Endodermal cell (in vitro differentiated cells): Measurements from ENCODE around the gene PRUNE2. TPM values are rescaled to one million over a fixed set of nuclear protein-coding genes. Genes with fewer than 3 reads are reported as not detected.

Source experiments
- DNase-seq: peaks from one replicate; pipeline ENCODE4 v3.0.0-alpha.2; 2017
- H3K27ac ChIP-seq: 2 replicates; pipeline ENCODE4 v1.5.1; 2013; ENCODE audit warnings: mild to moderate bottlenecking, low read depth, low read length, moderate library complexity
- H3K27me3 ChIP-seq: 2 replicates; pipeline ENCODE4 v1.6.1; 2013; ENCODE audit warnings: mild to moderate bottlenecking, low read length, moderate library complexity; ENCODE audit not compliant: insufficient read depth, control insufficient read depth, poor library complexity, severe bottlenecking
- H3K36me3 ChIP-seq: 2 replicates; pipeline ENCODE4 v1.7.0; 2013; ENCODE audit warnings: mild to moderate bottlenecking, low read length, moderate library complexity; ENCODE audit not compliant: control insufficient read depth, insufficient read depth
- H3K4me1 ChIP-seq: one replicate; pipeline ENCODE4 v1.7.0; 2013; ENCODE audit warnings: low read length; ENCODE audit not compliant: control insufficient read depth, insufficient read depth
- H3K4me3 ChIP-seq: 2 replicates; pipeline ENCODE4 v1.5.1; 2013; ENCODE audit warnings: mild to moderate bottlenecking, low read length, moderate library complexity
- H3K9ac ChIP-seq: 2 replicates; pipeline ENCODE4 v1.6.1; 2013; ENCODE audit warnings: mild to moderate bottlenecking, low read length, moderate library complexity; ENCODE audit not compliant: poor library complexity, severe bottlenecking; ENCODE audit errors: extremely low read depth
- H3K9me3 ChIP-seq: 2 replicates; pipeline ENCODE4 v1.6.1; 2013; ENCODE audit warnings: mild to moderate bottlenecking, low read length, moderate library complexity; ENCODE audit not compliant: control insufficient read depth
- H3K27ac Mint-ChIP-seq: 2 replicates; pipeline ENCODE4 v1.8.0; 2020; ENCODE audit warnings: mixed read lengths
- H3K27me3 Mint-ChIP-seq: 2 replicates; pipeline ENCODE4 v1.8.0; 2021; ENCODE audit warnings: mild to moderate bottlenecking, mixed read lengths; ENCODE audit not compliant: insufficient read depth
- H3K36me3 Mint-ChIP-seq: 2 replicates; pipeline ENCODE4 v1.8.0; 2020; ENCODE audit warnings: low read depth, mixed read lengths
- H3K4me1 Mint-ChIP-seq: 2 replicates; pipeline ENCODE4 v1.8.0; 2020; ENCODE audit warnings: mixed read lengths
- H3K4me3 Mint-ChIP-seq: 2 replicates; pipeline ENCODE4 v1.8.0; 2020; ENCODE audit warnings: mild to moderate bottlenecking, moderate library complexity, mixed read lengths
- H3K9me3 Mint-ChIP-seq: 2 replicates; pipeline ENCODE4 v1.8.0; 2020; ENCODE audit warnings: mild to moderate bottlenecking, mixed read lengths
- WGBS, 2 experiments: methylation state at CpG; one replicate each; pipeline versions ENCODE4 v1.1.5 to v1.1.7; 2013; ENCODE audit warnings: missing lambda C conversion rate in 2 of 2, mixed read lengths in 1 of 2; ENCODE audit not compliant: insufficient coverage in 1 of 2, insufficient read length in 1 of 2; 5-methylcytosine and 5-hydroxymethylcytosine counted together
- total RNA-seq, 2 donors: library from RNA; stranded (reverse); fragmentation: NEBNext Ultra II Directional in 1 of 2; extraction: Animal tissue kit (Norgen Biotek cat#: 25700) in 1 of 2; gene quantifications; 2 replicates in 1 of 2; 3 replicates in 1 of 2; pipeline ENCODE4 v1.2.1, GENCODE V29; 2021
- TF ChIP-seq, protein P1 (sequence below): fragments of 200-600 bp; sonication (generic); conservative IDR thresholded peaks from 2 replicates; pipeline ENCODE4 v1.5.0; 2021; ENCODE audit warnings: antibody characterized with exemption, mild to moderate bottlenecking

Gene PRUNE2
- total RNA-seq, 2 donors from 2014 or later, result 4.1 to 6.8 TPM

GRCh38 chr9:76887951-76888350 is 18.0 kb downstream of the PRUNE2 start:
- Histone ChIP-seq H3K4me1 (no peaks in the 10 kb centered on the region), H3K36me3 (no peaks in the 10 kb centered on the region), H3K9ac (no peak overlapping the region), H3K9me3 (no peaks in the 10 kb centered on the region), H3K27me3 (no peaks in the 10 kb centered on the region), H3K4me3 (no peak overlapping the region), H3K27ac (peak overlapping the region; percentile 96)
- Mint-ChIP-seq H3K4me1 (no peaks in the 10 kb centered on the region), H3K4me3 (no peak overlapping the region), H3K9me3 (no peaks in the 10 kb centered on the region), H3K27me3 (no peaks in the 10 kb centered on the region), H3K27ac (no peak overlapping the region), H3K36me3 (no peaks in the 10 kb centered on the region)
- WGBS, 2 experiments, result 56 to 87% methylated on average over 6 to 7 of the region's 7 CpGs
- TF ChIP-seq, protein P1, sequence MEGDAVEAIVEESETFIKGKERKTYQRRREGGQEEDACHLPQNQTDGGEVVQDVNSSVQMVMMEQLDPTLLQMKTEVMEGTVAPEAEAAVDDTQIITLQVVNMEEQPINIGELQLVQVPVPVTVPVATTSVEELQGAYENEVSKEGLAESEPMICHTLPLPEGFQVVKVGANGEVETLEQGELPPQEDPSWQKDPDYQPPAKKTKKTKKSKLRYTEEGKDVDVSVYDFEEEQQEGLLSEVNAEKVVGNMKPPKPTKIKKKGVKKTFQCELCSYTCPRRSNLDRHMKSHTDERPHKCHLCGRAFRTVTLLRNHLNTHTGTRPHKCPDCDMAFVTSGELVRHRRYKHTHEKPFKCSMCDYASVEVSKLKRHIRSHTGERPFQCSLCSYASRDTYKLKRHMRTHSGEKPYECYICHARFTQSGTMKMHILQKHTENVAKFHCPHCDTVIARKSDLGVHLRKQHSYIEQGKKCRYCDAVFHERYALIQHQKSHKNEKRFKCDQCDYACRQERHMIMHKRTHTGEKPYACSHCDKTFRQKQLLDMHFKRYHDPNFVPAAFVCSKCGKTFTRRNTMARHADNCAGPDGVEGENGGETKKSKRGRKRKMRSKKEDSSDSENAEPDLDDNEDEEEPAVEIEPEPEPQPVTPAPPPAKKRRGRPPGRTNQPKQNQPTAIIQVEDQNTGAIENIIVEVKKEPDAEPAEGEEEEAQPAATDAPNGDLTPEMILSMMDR, result no peak
- DNase-seq, result no peak

GRCh38 chr9:76887003-76887821 is 18.7 kb downstream of the PRUNE2 start:
- Mint-ChIP-seq H3K9me3 (no peaks in the 10 kb centered on the region), H3K4me3 (no peak overlapping the region), H3K4me1 (no peaks in the 10 kb centered on the region), H3K36me3 (no peaks in the 10 kb centered on the region), H3K27ac (no peak overlapping the region), H3K27me3 (no peaks in the 10 kb centered on the region)
- 90 to 94% methylated on average over 3 to 5 of the region's 5 CpGs for whole genome bisulfite sequencing, 2 experiments
- H3K36me3 ChIP-seq, result no peaks in the 10 kb centered on the region
- H3K27me3 ChIP-seq, result no peaks in the 10 kb centered on the region
- H3K4me3 ChIP-seq, result no peak overlapping the region
- no peaks in the 10 kb centered on the region for H3K9me3 ChIP-seq
- H3K27ac ChIP-seq, result peak overlapping the region; percentile 96
- TF ChIP-seq, protein P1, result peak; percentile 22
- no peak for DNase-seq
- no peak overlapping the region for H3K9ac ChIP-seq
- no peaks in the 10 kb centered on the region for H3K4me1 ChIP-seq

GRCh38 chr9:76886318-76886717 is 19.6 kb downstream of the PRUNE2 start:
- Mint-ChIP-seq H3K9me3 (no peaks in the 10 kb centered on the region), H3K27ac (no peak overlapping the region), H3K4me3 (no peak overlapping the region), H3K27me3 (no peaks in the 10 kb centered on the region), H3K36me3 (no peaks in the 10 kb centered on the region), H3K4me1 (no peaks in the 10 kb centered on the region)
- Histone ChIP-seq H3K27ac (no peak overlapping the region), H3K9ac (no peak overlapping the region), H3K27me3 (no peaks in the 10 kb centered on the region), H3K36me3 (no peaks in the 10 kb centered on the region), H3K4me1 (no peaks in the 10 kb centered on the region), H3K4me3 (no peak overlapping the region), H3K9me3 (no peaks in the 10 kb centered on the region)
- TF ChIP-seq, protein P1, result no peak
- DNase-seq, result no peak
- WGBS, 2 experiments, result 90 to 100% methylated on average over 1 to 3 of the region's 3 CpGs
